CD4-positive, alpha-beta T cell treated with Interleukin-4 for 4 hours (primary cell): Measurements from ENCODE around the gene GARIN5A.
"Not testable (repeated sequence)": the region's sequence is repeated elsewhere in the genome, so short reads cannot be mapped to it uniquely, and the experiment has no call there.

Source experiments
- DNase-seq: peaks from one replicate; pipeline ENCODE4 v3.0.0-alpha.2; 2020

The GARIN5A gene

DNA sequence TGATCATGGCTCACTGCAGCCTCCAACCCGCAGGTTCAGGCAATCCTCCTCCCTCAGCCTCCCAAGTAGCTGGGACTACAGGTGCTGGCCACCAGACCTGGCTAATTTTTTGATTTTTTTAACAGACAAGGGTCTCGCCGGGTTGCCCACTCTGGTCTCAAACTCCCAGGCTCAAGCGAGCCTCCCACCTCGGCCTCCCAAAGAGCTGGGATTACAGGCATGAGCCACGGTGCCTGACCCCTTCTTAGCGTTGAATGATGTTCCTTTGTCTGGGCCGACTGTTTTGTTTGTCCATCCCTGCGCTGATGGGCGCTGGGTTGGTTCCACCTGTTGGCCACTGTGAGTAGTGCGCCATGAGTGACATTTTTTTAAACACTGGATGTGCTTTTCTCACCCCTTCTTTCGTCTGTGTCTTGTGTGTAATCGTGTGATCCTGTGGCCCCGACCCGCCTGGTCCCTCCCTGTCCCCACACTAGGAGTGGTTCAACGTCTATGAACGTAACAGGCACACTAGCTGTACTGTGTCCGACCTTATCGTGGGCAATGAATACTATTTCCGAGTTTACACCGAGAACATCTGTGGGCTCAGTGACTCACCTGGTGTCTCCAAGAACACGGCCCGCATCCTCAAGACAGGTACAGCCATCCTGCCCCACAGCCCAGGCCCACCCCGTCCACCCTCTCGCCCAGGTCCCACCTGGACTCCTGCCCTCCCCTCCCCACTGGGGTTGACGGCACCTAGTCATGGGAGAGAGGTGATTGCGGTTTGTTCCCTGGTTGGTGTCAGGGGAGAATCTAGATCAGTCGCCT is 15.4 kb downstream of the GARIN5A start:
- DNase-seq: peak; percentile 66

DNA sequence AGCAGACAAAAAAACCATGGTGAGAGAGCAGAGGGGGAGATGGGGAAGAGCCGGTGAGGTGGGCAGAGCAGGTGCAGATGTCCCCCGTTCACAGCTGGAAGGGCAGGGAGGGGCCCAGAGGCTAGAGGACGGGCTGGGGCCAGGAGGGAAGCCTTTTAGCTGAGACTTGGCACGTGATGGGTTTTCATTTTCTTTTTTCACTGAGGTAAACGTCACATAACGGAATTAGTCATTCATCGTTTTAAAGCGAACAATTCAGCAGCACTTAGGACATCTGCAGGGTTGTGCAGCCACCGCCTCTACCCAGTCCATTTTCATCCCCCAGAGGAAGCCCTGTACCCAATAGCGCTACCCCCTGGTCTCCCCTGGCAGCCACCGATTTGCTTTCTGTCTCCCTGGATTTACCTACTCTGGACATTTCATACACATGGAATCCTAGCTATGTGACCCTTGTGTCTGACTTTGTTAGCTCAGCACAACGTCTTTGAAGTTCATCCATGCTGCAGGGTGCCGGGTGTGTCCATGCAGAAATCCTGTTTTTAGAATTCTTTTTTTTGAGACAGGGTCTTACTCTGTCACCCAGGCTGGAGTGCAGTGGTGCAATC is 16.4 kb downstream of the GARIN5A start:
- no peak for DNase-seq

DNA sequence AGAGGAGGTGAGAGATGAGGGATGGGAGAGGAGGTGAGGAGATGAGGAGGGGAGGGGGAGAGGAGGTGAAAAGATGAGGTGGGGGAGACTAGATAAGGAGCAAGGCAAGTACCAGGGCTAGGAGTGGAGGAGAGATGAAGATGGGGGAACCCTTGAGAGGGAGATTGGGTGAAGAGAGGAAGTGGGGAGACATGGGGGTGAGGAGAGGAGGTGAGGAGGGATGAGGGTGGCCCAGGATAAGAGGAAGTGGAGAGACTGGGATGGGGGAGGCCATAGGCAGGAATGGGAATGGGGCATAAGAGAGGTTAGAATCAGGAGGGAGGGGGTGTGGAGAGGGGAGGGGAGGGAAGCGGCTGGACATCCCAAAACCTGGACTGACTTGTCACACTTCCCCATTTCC is 17.0 kb downstream of the GARIN5A start:
- no peak for DNase-seq

DNA sequence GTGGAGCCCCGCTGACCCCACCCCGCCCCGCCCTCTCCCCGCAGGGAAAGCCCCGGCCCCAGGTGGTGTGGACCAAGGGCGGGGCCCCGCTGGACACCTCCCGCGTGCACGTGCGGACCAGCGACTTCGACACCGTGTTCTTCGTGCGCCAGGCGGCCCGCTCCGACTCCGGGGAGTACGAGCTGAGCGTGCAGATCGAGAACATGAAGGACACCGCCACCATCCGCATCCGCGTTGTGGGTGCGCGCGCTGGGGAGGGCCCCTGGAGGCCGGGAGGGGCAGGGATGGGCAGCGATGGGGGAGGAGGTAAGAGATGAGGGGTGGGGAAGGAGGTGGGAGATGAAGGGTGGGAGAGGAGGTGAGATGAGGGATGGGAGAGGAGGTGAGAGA is 17.6 kb downstream of the GARIN5A start:
- DNase-seq: no peak

DNA sequence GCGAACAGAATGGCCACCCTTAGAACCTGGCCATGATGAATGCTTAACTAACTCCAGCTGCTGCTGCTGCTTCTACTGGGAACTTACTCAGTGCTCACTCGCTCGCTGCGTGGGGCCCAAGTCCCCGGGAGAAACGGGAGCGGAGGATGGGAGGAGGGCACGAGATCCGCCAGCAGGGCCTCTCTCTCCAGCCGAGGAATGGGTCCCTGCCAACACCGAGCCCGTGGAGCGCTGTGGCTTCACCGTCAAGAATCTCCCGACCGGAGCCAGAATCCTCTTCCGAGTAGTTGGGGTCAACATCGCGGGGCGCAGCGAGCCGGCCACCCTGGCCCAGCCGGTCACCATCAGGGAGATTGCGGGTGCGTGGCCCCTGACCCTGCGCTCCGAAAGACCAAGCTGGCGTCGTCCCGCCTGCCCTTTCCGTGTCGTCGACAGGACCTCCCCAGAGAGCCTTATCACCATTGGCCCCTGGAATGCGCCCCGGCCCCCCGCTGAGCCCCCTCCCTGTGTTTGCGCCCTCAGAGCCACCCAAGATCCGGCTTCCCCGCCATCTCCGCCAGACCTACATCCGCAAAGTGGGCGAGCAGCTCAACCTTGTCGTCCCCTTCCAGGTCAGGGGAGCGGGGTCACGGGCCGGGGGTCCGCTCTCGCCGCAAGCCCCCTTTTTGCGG is 18.1 kb downstream of the GARIN5A start:
- DNase-seq: no peak

DNA sequence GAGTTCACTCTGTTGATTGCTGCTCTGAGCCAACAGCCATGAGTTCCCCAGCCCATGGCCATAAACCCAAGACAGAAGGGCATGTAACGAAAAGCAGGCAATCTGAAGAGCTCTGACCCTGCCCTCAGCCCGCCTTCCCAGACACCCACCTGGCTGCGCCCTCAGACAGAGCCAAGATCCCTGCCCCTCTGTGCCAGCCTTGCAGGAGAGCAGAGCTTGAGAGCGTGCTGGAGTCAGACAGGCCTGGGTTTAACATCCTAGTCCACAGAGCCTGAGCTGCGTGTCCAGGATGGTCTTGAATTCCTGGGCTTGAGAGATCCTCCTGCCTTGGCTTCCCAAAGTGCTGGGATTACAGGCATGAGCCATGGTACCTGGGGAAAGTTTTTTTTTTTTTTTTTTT is 19.3 kb downstream of the GARIN5A start:
- no peak for DNase-seq

DNA sequence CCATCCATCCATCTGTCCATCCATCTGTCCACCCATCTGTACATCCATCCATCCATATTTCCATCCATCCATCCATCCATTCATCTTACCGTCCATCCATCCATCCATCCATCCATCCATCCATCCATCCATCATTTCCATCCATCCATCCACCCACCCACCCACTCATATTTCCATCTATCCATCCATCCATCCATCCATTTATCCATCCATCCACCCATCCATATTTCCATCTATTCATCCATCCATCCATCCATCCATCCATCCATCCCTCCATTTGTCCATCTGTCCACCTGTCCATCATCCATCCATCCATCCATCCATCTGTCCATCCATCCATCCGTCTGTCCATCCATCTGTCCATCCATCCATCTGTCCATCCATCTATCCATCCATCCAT is 20.7 kb downstream of the GARIN5A start:
- no peak for DNase-seq

DNA sequence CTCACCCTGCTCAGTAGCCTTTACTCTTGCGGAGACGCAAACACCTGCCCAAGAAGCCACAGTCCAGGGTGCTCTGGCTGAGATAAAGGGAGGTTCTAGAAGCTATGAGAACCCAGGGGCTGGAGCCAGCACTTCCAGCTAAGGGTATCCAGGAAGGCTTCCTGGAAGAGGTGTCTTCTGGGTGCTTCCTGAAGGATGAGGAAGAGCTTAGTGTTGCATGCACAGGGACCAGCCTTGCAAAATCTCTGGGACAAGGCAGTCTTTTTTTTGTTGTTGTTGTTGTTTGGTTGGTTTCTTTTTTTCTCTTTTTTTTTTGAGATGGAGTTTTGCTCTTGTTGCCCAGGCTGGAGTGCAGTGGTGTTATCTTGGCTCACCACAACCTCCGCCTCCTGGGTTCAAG is 23.4 kb downstream of the GARIN5A start:
- no peak for DNase-seq

DNA sequence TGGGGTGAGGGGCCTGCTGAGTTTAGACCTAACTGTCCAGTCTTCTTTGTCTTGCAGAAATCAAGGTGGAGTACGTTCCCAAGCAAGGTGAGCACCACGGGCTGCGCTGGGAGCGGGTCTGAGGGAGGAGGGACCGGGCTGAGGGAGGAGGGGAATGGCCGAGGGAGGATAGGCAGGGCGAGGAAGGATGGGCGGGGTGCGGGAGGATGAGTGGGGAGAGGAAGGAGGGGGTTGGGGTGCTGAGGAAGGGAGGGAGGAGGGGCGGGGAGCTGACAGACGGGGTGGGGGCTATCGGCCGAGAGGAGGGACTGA is 25.5 kb downstream of the GARIN5A start:
- no peak for DNase-seq

DNA sequence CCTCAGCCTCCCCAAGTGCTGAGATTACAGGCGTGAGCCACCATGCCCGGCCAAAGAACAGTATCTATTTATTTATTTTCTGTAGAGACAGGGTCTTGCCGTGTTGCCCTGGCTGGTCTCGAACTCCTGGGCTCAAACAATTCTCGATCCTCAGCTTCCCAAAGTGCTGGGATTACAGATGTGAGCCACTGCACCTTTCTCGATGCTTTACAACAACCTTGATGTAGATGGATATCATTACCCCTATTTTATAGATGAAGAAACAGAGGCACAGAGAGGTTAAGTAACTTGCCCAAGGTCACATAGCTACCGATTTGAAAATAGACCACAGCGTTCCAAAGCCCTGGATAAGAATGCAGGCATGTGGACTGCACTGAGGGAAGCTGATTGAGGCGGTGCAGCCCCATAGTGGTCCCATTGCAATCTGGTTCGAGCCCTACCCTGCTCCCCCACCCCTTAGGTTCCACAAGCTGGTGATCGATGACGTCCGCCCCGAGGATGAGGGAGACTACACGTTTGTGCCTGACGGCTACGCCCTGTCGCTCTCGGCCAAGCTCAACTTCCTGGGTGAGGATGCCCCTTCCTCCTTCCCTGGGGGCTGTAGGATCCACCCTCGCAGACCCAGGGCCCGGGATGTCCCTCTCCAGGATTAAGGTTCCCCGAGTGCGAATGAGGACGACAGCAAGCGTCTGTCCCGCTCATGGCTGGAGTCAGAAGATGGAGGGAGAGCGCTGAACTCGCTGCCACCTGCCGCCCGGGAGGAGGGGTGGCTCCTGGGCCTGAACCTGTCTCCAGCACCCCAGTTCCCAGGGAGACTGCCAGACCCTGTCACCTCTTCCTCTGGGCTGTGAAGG is 26.1 kb downstream of the GARIN5A start:
- DNase-seq: no peak

DNA sequence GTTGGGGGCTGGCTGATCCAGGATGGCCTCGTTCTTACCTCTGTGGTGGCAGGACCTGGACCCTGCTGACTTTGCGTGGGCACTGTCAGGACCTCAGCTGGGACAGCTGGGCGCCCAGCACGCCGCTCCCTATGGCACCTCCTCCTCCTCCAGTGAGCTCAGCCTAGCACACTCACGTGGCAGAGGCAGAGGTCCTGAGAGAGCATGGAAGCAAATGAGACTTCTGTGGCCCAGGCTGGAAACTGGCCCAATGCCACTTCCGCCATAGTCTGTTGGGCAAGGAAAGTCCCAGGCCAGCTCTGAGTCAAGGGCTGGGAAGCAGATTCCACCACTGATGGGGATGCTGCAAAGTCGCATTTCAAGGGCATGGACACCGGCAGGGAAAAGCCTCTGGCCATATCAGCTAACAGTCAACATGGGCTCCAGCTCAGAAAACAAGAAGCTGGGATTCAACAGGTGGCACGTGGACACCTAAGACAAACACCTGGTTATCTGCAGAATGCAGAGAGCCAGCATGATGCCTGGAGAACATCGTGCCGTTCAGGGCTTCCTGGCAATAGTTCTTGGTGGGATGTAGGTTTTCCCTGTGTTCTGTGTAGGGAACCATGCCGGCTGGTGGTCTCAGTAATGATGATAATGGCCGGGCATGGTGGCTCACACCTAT is 27.3 kb downstream of the GARIN5A start:
- DNase-seq: no peak

DNA sequence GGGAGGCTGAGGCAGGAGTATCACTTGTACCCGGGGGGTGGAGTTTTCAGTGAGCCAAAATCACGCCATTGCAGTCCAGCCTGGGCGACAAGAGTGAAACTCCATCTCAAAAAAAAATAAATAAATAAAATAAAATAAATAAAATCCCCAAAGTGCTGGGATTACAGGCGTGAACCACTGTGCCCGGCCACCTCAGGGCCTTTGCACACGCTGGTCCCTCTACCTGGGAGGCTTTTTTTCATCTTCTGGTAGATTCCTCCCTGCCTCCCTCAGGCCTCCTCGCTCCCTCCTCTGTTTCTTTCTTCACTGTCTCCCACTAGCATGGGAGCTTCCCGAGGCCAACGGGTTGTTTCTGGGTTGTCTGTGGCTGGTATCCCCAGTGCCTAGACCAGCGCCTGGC is 28.9 kb downstream of the GARIN5A start:
- DNase-seq: no peak

DNA sequence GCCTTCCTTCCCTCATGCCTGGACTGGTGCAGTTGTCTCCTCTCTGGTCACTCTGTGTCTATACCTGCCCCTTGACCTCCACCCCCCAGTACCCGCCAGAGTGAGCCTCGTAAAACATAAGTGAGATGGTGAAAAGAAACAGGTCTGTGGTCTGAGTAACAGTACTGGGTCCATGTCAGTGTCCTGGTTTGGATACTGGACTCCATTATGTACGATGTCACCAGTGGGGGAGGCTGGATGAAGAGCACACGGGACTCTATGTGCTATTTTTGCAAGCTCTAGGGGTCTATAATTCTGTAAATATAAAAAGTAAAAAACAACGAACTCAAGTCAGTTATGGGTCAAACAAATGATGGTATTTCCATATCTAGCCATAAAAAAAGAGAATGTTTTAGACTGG is 29.6 kb downstream of the GARIN5A start:
- no peak for DNase-seq

DNA sequence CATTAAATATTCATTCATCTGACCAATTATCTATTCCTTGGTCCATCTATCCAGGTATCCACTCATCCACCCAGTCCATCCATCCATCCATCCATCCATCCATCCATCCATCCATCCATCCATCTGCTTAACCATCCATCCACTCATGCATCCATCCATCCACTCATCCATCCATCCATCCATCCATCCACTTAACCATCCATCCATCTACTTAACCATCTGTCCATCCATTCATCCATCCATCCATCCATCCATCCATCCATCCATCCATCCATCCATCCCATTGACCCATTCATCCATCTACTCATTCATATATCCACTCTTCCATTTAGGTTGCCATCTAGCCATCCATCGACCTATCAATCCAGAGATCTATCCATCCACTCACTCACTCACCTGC is 32.6 kb downstream of the GARIN5A start:
- no peak for DNase-seq

DNA sequence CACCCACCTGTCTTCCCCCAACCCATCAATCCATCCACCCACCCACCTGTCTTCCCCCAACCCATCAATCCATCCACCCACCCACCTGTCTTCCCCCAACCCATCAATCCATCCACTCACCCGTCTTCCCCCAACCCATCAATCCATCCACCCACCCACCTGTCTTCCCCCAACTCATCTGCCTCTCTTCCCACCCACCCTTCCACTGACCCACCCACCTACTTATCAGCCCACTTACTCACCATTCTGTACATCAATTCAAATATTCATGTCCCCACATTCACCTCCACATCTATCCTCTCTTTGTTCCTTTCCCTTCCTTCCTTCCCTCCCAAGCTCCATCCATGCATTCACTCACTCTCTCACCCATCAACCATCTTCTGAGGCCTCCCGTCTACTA is 37.5 kb downstream of the GARIN5A start:
- not testable (repeated sequence) for DNase-seq

DNA sequence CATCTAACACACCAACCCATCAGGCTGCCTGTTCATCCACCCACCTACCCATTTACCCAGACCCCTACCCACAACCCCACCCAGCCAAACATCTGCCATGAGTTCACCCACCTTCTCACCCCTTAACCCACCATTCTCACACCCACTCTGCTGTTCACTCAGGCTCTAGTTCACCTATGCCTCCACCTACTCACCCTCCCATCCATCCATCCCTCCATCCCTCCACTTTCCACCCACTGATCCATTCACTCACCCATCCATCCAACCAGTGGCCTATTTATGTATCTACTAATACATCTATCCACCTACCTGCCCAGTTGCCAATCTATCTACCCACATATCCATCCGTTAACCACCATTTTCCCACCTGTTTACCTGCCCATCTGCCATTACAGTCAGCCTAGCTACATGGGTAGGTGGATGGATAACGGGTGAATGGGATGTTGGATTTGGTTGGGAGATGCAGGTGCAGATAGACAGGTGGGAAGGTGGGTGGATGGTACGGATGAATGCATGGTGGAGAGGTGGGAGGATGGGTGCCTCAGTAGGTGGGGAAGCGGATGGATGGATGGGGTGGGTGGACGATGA is 38.7 kb downstream of the GARIN5A start:
- no peak for DNase-seq

DNA sequence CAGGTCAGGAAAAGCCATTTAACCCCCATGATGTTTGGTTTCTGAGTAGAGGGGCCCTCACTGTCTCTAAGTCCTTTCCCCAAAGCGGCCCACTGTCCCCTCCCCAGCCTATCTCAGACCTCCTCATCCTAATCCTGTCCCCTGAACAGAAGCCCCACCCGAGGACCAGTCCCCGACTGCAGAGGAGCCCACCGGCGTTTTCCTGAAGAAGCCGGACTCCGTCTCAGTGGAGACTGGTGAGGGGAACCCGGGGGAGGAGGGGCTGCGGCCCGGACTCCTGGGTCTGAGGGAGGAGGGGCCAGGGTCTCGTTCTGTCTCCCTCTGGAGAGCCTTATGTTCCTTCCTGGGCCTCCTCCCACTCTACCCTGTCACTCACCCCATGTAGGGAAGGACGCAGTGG is 41.0 kb downstream of the GARIN5A start:
- no peak for DNase-seq

DNA sequence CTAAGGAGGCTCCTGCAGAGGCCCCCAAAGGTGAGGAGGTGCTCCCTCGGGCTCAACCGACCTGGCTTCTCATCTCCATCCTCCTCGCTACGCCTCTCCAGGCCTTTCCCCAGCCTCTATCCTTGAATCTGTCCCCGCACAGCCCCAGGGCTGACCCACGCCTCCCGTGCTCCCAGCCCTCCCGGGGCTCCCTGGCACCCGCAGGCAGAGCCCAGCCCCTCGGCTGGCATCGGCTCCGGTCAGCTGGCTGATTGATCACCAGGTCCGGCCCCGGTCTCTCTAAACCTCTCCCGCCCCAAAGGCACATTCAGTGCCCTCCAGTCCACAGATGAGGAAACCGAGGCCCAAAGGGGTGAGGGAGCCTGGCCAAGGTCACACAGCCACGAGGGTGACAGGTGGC is 41.4 kb downstream of the GARIN5A start:
- DNase-seq: no peak

DNA sequence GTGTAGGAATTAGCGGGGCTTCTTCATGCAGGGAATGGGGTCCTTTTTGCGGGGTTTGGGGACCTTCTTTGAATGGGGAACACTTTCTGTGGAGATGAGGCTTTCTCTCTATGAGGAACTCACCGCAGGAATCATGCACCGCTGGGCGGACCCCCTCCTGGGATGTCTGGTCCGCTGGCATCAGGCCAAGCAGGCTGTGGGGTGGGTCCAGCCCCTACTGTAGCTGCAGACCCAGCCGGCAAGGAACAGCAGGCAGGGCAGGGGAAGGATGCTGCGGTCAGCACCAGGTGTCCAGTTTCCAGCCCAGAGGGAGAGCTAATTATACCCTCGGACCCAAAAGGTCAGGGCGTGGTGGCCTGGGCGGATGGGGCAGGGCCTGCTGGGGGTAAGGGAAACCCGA is 42.1 kb downstream of the GARIN5A start:
- no peak for DNase-seq

DNA sequence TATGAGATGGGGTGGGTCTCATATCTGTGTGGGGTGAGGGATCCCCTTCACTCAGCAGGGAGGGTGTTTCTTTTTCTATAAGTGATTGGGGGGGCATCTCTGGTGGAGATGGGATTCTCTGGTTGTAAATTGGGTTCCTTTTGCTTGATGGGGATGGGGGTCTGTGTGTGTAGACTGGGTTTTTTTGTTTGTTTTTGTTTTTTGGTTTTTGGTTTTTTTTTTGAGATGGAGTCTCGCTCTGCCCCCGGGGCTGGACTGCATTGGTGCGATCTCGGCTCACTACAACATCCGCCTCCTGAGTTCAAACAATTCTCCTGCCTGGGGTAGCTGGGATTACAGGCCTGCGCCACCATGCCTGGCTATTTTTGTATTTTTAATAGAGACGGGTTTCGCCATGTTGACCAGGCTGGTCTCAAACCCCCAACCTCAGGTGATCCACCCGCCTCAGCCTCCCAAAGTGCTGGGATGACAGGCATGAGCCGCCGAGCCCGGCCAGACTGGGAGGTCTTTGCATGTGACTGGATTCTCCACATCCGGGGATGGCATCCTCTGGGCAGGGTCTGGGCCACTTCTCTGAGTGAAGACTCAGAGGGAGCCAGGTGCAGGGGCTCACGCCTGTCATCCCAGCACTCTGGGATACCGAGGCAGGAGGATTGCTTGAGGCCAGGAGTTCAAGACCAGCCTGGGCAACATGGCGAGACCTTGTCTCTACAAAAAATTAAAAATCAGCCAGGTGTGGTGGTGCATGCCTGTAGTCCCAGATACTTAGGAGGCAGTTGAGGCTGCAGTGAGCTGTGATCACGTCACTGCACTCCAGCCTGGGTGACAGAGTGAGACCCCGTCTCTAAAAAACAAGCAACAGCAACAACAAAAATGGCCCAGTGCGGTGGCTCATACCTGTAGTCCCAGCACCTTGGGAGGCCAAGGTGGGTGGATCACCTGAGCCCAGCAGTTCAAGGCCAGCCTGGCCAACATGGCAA is 43.2 kb downstream of the GARIN5A start:
- DNase-seq: no peak
